ENCODE data around the gene KRTAP9-1. TPM values are rescaled to one million over a fixed set of nuclear protein-coding genes. Genes with fewer than 3 reads are reported as not detected.

Gene KRTAP9-1
- total RNA-seq, 1 experiment from 2014 or later: not detected

DNA sequence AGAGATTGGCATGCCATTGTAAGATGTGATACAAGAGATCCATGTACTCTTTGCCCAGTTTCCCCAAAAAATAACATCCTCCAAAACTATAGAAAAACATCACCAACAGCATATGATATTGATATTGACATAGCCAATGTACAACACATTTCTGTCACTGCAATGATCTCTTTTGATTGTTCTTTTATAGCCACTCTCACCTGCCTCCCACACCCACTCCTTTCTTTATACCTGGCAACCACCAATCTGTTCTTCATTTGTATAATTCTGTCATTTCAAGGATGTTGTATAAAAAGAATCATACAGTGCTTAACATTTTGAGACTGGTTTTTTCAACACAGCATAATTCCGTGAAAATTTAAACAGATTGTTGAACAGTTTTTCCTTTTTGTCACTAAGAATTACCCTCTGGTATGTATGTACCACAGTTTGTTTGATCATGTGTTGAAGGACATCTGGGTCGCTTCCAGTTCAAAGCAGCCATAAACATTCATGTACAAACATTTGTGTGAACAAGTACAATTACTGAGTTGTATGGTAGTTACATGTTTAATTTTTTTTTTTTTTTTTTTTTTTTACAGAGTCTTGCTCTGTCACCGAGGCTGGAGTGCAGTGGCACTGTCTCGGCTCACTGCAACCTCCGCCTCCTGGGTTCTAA is 9.9 kb downstream of the KRTAP9-1 start:
- H3K9me3 Mint-ChIP-seq: peaks cover 18% of the 10 kb centered on the region
- no peak overlapping the region for H3K4me3 Mint-ChIP-seq
- DNase-seq (ENCODE audit: low spot score) (no peak), ATAC-seq (no peak)
- ChIA-PET CTCF (no interaction called here), POLR2A (no interaction called here)
- no peak overlapping the region for H3K27ac Mint-ChIP-seq
- no peaks in the 10 kb centered on the region for H3K4me1 Mint-ChIP-seq
- peaks cover 4% of the 10 kb centered on the region for H3K36me3 Mint-ChIP-seq
- no peaks in the 10 kb centered on the region; the same call in 1 of the 2 replicates for H3K27me3 Mint-ChIP-seq (ENCODE audit: low read depth)
- TF ChIP-seq RELA (CRISPR knock-in tag; IDR thresholded peaks at IDR 0.05; ENCODE audit: borderline replicate concordance) (no peak), ELF4 (CRISPR knock-in tag; IDR thresholded peaks at IDR 0.05; ENCODE audit: low read depth) (no peak), HMGA2 (CRISPR knock-in tag; IDR thresholded peaks at IDR 0.05) (no peak), NR2C2 (CRISPR knock-in tag; IDR thresholded peaks at IDR 0.05) (no peak), ZNF416 (CRISPR knock-in tag; IDR thresholded peaks at IDR 0.05) (no peak), ZNF219 (CRISPR knock-in tag; IDR thresholded peaks at IDR 0.05; ENCODE audit: borderline replicate concordance) (no peak), E2F1 (CRISPR knock-in tag; IDR thresholded peaks at IDR 0.05) (no peak), SP1 (CRISPR knock-in tag; conservative IDR thresholded peaks at IDR 0.05) (no peak), ATF1 (CRISPR knock-in tag; IDR thresholded peaks at IDR 0.05) (no peak), FOXP1 (CRISPR knock-in tag; IDR thresholded peaks at IDR 0.05; ENCODE audit: borderline replicate concordance) (no peak)
- TF ChIP-seq, protein P1, sequence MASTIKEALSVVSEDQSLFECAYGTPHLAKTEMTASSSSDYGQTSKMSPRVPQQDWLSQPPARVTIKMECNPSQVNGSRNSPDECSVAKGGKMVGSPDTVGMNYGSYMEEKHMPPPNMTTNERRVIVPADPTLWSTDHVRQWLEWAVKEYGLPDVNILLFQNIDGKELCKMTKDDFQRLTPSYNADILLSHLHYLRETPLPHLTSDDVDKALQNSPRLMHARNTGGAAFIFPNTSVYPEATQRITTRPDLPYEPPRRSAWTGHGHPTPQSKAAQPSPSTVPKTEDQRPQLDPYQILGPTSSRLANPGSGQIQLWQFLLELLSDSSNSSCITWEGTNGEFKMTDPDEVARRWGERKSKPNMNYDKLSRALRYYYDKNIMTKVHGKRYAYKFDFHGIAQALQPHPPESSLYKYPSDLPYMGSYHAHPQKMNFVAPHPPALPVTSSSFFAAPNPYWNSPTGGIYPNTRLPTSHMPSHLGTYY (CRISPR knock-in tag; IDR thresholded peaks at IDR 0.05): no peak
- TF ChIP-seq, protein P2, sequence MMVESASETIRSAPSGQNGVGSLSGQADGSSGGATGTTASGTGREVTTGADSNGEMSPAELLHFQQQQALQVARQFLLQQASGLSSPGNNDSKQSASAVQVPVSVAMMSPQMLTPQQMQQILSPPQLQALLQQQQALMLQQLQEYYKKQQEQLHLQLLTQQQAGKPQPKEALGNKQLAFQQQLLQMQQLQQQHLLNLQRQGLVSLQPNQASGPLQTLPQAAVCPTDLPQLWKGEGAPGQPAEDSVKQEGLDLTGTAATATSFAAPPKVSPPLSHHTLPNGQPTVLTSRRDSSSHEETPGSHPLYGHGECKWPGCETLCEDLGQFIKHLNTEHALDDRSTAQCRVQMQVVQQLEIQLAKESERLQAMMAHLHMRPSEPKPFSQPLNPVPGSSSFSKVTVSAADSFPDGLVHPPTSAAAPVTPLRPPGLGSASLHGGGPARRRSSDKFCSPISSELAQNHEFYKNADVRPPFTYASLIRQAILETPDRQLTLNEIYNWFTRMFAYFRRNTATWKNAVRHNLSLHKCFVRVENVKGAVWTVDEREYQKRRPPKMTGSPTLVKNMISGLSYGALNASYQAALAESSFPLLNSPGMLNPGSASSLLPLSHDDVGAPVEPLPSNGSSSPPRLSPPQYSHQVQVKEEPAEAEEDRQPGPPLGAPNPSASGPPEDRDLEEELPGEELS (CRISPR knock-in tag; IDR thresholded peaks at IDR 0.05): no peak

GRCh38 chr17:41211845-41212466 is 22.3 kb downstream of the KRTAP9-1 start:
- TF ChIP-seq SP1 (CRISPR knock-in tag; conservative IDR thresholded peaks at IDR 0.05) (no peak), SMAD4 (CRISPR knock-in tag; IDR thresholded peaks at IDR 0.05) (no peak), ZBTB43 (CRISPR knock-in tag; IDR thresholded peaks at IDR 0.05) (no peak), ZNF281 (CRISPR knock-in tag; IDR thresholded peaks at IDR 0.05) (no peak), ZNF219 (CRISPR knock-in tag; IDR thresholded peaks at IDR 0.05; ENCODE audit: borderline replicate concordance) (no peak), MXD4 (CRISPR knock-in tag; IDR thresholded peaks at IDR 0.05; ENCODE audit: borderline replicate concordance) (no peak), SMAD3 (CRISPR knock-in tag; IDR thresholded peaks at IDR 0.05; ENCODE audit: borderline replicate concordance) (no peak), ATF1 (CRISPR knock-in tag; IDR thresholded peaks at IDR 0.05) (no peak), ATF2 (CRISPR knock-in tag; IDR thresholded peaks at IDR 0.05; ENCODE audit: borderline replicate concordance, low read depth) (no peak)
- TF ChIP-seq, protein P3, sequence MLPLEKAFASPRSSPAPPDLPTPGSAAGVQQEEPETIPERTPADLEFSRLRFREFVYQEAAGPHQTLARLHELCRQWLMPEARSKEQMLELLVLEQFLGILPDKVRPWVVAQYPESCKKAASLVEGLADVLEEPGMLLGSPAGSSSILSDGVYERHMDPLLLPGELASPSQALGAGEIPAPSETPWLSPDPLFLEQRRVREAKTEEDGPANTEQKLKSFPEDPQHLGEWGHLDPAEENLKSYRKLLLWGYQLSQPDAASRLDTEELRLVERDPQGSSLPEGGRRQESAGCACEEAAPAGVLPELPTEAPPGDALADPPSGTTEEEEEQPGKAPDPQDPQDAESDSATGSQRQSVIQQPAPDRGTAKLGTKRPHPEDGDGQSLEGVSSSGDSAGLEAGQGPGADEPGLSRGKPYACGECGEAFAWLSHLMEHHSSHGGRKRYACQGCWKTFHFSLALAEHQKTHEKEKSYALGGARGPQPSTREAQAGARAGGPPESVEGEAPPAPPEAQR (CRISPR knock-in tag; IDR thresholded peaks at IDR 0.05): no peak
- TF ChIP-seq, protein P4, sequence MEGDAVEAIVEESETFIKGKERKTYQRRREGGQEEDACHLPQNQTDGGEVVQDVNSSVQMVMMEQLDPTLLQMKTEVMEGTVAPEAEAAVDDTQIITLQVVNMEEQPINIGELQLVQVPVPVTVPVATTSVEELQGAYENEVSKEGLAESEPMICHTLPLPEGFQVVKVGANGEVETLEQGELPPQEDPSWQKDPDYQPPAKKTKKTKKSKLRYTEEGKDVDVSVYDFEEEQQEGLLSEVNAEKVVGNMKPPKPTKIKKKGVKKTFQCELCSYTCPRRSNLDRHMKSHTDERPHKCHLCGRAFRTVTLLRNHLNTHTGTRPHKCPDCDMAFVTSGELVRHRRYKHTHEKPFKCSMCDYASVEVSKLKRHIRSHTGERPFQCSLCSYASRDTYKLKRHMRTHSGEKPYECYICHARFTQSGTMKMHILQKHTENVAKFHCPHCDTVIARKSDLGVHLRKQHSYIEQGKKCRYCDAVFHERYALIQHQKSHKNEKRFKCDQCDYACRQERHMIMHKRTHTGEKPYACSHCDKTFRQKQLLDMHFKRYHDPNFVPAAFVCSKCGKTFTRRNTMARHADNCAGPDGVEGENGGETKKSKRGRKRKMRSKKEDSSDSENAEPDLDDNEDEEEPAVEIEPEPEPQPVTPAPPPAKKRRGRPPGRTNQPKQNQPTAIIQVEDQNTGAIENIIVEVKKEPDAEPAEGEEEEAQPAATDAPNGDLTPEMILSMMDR (IDR thresholded peaks at IDR 0.05): no peak
- DNase-seq (ENCODE audit: low spot score) (no peak), ATAC-seq (no peak)
- Mint-ChIP-seq H3K4me3 (no peak overlapping the region), H3K27ac (no peak overlapping the region), H3K4me1 (no peaks in the 10 kb centered on the region), H3K9me3 (peaks cover 26% of the 10 kb centered on the region), H3K27me3 (ENCODE audit: low read depth) (no peaks in the 10 kb centered on the region; the same call in 1 of the 2 replicates), H3K36me3 (peaks cover 13% of the 10 kb centered on the region)
- CTCF ChIA-PET: no interaction called here
- POLR2A ChIA-PET: interaction anchor here (0.7 kb wide), 1 partner anchor 206 kb away, joined by 3 read pairs; no protein-coding TSS in a partner anchor

Measured in WTC11 (cell line).